K562 (cell line): ENCODE measurements around the gene SORT1. TPM values are rescaled to one million over a fixed set of nuclear protein-coding genes. Genes with fewer than 3 reads are reported as not detected.

Experiments
- BRD9 ChIP-seq: fragments of 450-650 bp; IDR thresholded peaks from 2 replicates; pipeline ENCODE4 v1.6.1; 2018; ENCODE audit warnings: low read depth; ENCODE audit not compliant: partially characterized antibody
- CREBBP ChIP-seq: IDR thresholded peaks from one replicate; pipeline ENCODE4 v1.6.1; 2012; ENCODE audit warnings: low read depth, mild to moderate bottlenecking, control low read depth, inconsistent platforms, low read length
- GATA2 ChIP-seq: sonication (generic); formaldehyde crosslinking; IDR thresholded peaks from 2 replicates; pipeline ENCODE4 v1.4.0; 2020; ENCODE audit warnings: mild to moderate bottlenecking, missing genetic modification reagents
- HINFP ChIP-seq: fragments of 450-650 bp; conservative IDR thresholded peaks from 2 replicates; pipeline ENCODE4 v1.6.1; 2016; ENCODE audit warnings: missing genetic modification characterization, low read depth, mild to moderate bottlenecking, control low read depth, missing compliant biosample characterization
- PHF8 ChIP-seq: fragments of 200-600 bp; sonication (generic); IDR thresholded peaks from 2 replicates; pipeline ENCODE4 v1.6.1; 2012; ENCODE audit warnings: mixed run types, mild to moderate bottlenecking, inconsistent platforms, low read length, moderate library complexity, borderline replicate concordance
- PYGO2 ChIP-seq: fragments of 450-650 bp; IDR thresholded peaks from 2 replicates; pipeline ENCODE4 v1.6.1; 2016; ENCODE audit warnings: mild to moderate bottlenecking, missing genetic modification characterization, moderate library complexity, missing compliant biosample characterization
- RCOR1 ChIP-seq, 2 experiments: IDR thresholded peaks; 2 replicates each; pipeline ENCODE4 v1.6.1; 2012; ENCODE audit warnings: low read depth in 2 of 2, low read length in 2 of 2, borderline replicate concordance in 1 of 2, improper control_type of control experiment in 1 of 2
- SMARCC2 ChIP-seq: fragments of 450-650 bp; IDR thresholded peaks from 2 replicates; pipeline ENCODE4 v1.6.1; 2017; ENCODE audit warnings: antibody characterized with exemption, moderate library complexity, mild to moderate bottlenecking, low read depth
- STAT5B ChIP-seq: fragments of 250-450 bp; sonication (Bioruptor Pico); IDR thresholded peaks from 2 replicates; pipeline ENCODE4 v1.8.0; 2021; ENCODE audit warnings: mild to moderate bottlenecking, inconsistent platforms
- XRCC4 ChIP-seq: IDR thresholded peaks from one replicate; pipeline ENCODE4 v1.6.1; 2011; ENCODE audit not compliant: insufficient read depth, insufficient read length; ENCODE audit errors: extremely low read depth
- ZNF436 ChIP-seq: fragments of 250-450, 450-650 bp; sonication (Bioruptor Pico); formaldehyde crosslinking; IDR thresholded peaks from 2 replicates; pipeline ENCODE4 v1.7.0; 2020; ENCODE audit warnings: mild to moderate bottlenecking
- ZNF76 ChIP-seq: fragments of 250-450 bp; sonication (Bioruptor Pico); IDR thresholded peaks from 2 replicates; pipeline ENCODE4 v1.4.0; 2020; ENCODE audit warnings: mild to moderate bottlenecking, moderate library complexity, borderline replicate concordance
- ZNF79 ChIP-seq: fragments of 250-450 bp; sonication (Bioruptor Pico); IDR thresholded peaks from 2 replicates; pipeline ENCODE4 v1.4.0; 2020; ENCODE audit warnings: low read depth, mild to moderate bottlenecking, moderate library complexity
- polyA plus RNA-seq, 8 experiments: library from polyadenylated mRNA; depleted of rRNA in 4 of 8; stranded (reverse) in 5 of 8; unstranded in 3 of 8; fragments of >200 nt; fragmentation: Nextera tagmentation in 2 of 8; fragmentation: Illumina TruSeq in 1 of 8; extraction: Ambion mirVana in 2 of 8; extraction: Trizol in 1 of 8; gene quantifications; 2 replicates each; pipeline versions ENCODE4 v1.2.1 to v1.2.3, GENCODE V29; 2011 to 2014; ENCODE audit warnings: inconsistent platforms in 1 of 8, missing spikeins in 1 of 8
- total RNA-seq, 7 experiments: library from RNA; depleted of rRNA in 6 of 7; stranded (reverse); fragments of >200 nt in 6 of 7; fragmentation: Illumina TruSeq in 2 of 7; extraction: Trizol in 2 of 7; gene quantifications; 2 replicates each; pipeline versions ENCODE4 v1.2.1 to v1.2.3, GENCODE V29; 2011 to 2021; ENCODE audit warnings: low replicate concordance in 1 of 7
- TF ChIP-seq, protein P1 (sequence below): sonication (generic); formaldehyde crosslinking; IDR thresholded peaks from 2 replicates; pipeline ENCODE4 v1.9.0; 2022; ENCODE audit warnings: mild to moderate bottlenecking, missing genetic modification reagents

SORT1 gene
- total and polyA plus RNA-seq, 9 of the 15 experiments (the other 6 are each of a cell fraction or from before 2014, with no cell fraction given), result 27.4 to 112 (median 65.0) TPM

DNA sequence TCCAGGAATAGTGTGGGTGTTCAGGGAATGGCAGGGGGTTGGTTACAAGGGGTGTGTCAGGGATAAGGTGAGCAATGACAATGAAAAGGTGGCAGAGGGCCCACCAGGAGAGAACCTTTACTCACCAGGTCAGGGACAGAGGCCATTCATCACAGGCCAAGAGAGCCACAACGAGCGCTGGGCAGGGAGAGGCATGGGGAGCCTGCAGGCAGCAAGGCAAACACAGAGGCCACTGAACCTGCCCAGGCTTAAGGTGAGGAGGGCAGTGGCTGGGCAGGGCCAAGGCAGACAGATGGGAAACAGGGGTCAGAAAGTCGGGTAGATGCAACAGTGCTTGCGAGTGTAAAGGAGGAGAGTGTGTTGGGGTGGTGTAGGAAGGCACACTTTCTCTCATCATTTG lies 62.6 kb downstream of the SORT1 start (continued):
- TF ChIP-seq ZNF76 (CRISPR knock-in tag), result no peak
- no peak for TF ChIP-seq GATA2 (CRISPR knock-in tag)
- TF ChIP-seq HINFP, result no peak
- no peak for TF ChIP-seq BRD9
- TF ChIP-seq, protein P1, sequence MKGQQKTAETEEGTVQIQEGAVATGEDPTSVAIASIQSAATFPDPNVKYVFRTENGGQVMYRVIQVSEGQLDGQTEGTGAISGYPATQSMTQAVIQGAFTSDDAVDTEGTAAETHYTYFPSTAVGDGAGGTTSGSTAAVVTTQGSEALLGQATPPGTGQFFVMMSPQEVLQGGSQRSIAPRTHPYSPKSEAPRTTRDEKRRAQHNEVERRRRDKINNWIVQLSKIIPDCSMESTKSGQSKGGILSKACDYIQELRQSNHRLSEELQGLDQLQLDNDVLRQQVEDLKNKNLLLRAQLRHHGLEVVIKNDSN (CRISPR knock-in tag), result no peak
- TF ChIP-seq CREBBP, result no peak
- no peak for TF ChIP-seq ZNF79
- no peak for TF ChIP-seq STAT5B
- no peak for TF ChIP-seq PYGO2 (tag)
- no peak for TF ChIP-seq XRCC4
- TF ChIP-seq SMARCC2, result no peak
- no peak for TF ChIP-seq ZNF436 (CRISPR knock-in tag)
- no peak for TF ChIP-seq RCOR1 (IDR thresholded peaks at IDR 0.05; ENCODE audit: borderline replicate concordance in 1 of 2, low read depth in 2 of 2, low read length in 2 of 2)
- TF ChIP-seq PHF8, result no peak
